Activated naive CD8-positive, alpha-beta T cell treated with anti-CD3 and anti-CD28 coated beads, Interleukin-2, amount 50 U/mL, for 16 hours (primary cell): ENCODE measurements around the gene ENO3.

Experiments used
- DNase-seq: peaks from one replicate; pipeline ENCODE4 v3.0.0-alpha.2; 2020; ENCODE audit warnings: low read depth, low spot score

The ENO3 gene

GRCh38 chr17:4936436-4936835 is 14.5 kb upstream of the ENO3 start:
- no peak for DNase-seq

DNA sequence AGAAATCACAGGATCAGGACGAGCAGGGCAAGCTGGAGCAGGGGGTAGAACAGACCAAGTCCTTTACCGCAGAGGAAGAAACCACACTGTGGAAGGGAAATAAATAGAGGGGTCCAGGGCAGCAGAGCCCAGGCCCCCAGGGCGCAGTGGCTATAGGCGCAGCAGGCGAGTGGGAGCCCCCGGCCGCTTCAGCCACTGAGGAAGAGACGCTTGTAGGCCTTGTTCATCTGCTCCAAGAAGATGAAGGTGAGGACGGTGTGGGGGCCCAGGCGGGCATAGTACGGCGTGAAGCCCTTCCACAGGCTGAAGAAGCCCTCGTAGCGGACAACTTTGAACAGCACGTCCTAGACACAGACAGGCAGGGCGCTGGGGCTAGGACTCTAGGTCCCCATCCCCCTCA is 13.4 kb upstream of the ENO3 start:
- no peak for DNase-seq

DNA sequence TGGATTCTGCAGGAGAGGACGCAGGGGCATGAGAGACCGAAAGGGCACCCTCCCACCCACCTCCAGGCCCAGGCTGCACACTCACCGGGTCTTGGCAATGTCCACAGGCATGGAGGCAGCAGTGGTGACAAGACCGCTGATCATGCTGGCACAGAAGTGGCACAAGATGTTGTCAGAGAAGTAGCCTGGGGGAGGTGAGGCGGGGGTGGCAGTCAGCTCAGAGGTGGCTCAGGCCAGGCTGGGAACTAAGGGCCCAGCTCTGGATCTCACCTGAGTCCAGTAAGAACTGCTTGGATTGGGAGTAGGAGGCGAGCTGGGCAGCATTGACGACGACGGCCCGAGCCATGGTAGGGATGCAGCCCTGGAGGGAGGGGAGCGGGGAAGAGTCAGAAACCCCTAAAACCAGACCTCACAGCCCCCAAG is 12.8 kb upstream of the ENO3 start:
- DNase-seq, result no peak

- no peak for DNase-seq
Observed at GRCh38 chr17:4938688-4939545, 12.0 kb upstream of the ENO3 start.

GRCh38 chr17:4939546-4939795 is 11.4 kb upstream of the ENO3 start:
- DNase-seq, result no peak

GRCh38 chr17:4939796-4940554 is 10.9 kb upstream of the ENO3 start, which contains the start of the genes RNF167 and SLC25A11:
Gene RNF167 (plus strand): TSS chr17:4940268. CDS start chr17:4940910, 642 bp downstream.
Gene SLC25A11 (minus strand): TSS chr17:4940046. CDS start chr17:4939910, 136 bp downstream.
- DNase-seq, result peak; percentile 94

DNA sequence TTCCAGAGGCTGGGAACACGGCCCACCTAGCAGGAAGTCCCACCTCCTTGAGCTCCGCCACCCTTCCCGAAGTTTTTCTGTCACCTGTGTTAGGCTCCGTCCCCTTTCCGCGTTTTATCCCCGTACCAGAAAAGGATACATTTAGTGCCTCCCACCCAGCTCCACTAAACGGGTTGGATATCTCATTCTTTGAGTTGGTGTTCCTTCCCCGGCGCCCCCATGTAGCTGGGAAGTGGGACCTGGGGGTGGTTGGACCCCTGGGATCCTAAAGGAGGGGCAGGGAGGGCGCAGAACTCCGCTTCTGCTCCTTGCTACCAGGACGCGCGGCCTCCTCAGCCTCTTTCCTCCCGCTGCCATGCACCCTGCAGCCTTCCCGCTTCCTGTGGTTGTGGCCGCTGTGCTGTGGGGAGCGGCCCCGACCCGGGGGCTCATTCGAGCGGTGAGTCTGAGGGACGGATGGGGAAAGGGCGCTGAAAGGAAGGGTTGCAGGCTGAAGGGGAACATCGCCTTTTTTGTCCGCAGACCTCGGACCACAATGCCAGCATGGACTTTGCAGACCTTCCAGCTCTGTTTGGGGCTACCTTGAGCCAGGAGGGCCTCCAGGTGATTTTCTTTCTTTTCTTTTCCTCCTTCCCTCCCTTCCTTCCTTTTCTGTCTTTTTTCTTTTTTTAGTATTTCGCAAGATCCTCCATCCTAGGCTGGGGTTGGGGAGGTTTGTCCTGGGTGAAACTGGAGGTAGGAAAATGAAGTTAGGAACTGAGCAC is 10.2 kb upstream of the ENO3 start:
- no peak for DNase-seq

DNA sequence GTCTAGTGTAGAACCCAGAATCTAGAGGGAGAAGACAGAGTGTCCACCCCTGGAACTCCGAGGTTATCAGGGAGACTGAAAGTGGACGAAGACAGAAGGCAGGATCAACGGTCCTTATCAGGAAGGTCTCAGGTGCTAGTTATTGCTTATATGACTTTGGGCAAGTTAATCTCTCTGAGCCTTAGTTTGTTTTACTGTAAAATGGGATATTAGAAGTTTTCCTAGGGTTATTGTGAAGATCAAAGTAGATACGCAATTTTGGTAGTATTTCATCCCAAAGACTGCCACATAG is 9.7 kb upstream of the ENO3 start:
- no peak for DNase-seq

DNA sequence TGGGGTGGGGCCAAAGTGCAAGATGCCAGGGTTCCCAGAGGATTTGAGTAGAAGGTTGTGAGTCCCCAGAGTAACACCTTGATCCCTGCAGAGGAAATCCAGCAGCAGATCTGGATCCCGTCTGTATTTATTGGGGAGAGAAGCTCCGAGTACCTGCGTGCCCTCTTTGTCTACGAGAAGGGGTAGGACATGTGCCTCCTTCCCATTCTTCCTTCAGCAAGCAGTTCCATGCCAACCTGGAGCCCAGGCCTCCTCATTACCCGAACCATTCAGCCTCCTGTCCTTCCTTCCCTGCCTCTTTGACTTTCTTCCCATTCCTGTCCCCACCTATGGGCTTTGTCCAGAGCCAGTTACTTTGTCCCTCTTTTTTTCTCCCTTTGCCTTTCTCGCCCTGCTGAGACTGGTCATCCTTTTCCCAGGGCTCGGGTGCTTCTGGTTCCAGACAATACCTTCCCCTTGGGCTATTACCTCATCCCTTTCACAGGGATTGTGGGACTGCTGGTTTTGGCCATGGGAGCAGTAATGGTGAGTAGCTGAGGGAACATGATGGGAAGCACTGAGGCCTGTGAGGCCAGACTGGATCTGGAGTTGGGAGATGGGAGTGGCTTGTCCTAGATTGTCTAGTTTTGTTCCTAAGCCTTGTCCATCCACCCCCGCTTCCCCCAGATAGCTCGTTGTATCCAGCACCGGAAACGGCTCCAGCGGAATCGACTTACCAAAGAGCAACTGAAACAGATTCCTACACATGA is 8.0 kb upstream of the ENO3 start:
- no peak for DNase-seq

DNA sequence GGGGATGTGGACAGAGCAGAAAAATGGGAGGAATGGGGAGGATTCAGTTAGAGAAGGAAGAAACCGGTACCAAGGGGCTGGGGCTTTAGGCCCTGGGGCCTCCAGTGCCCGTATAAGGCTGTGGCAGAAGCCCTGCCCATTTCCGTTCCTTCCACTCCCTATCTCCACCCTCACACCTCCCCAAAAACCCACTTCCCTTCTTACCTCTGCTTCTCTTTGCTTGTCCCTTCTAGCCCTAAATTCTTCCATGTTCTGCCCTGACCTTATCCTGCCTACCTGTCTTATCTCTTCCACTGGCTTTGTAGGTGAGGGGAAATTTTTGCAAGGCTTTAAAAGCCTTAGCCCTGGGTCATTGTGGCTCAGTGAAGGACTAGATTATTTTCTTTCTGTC is 6.8 kb upstream of the ENO3 start:
- DNase-seq, result no peak

- DNase-seq, result no peak
Observed at GRCh38 chr17:4944554-4945175, 6.3 kb upstream of the ENO3 start.

- peak; percentile 73 for DNase-seq
Observed at GRCh38 chr17:4945176-4945943, 5.6 kb upstream of the ENO3 start.

- DNase-seq, result no peak
Observed at GRCh38 chr17:4945944-4946280, 5.0 kb upstream of the ENO3 start.

DNA sequence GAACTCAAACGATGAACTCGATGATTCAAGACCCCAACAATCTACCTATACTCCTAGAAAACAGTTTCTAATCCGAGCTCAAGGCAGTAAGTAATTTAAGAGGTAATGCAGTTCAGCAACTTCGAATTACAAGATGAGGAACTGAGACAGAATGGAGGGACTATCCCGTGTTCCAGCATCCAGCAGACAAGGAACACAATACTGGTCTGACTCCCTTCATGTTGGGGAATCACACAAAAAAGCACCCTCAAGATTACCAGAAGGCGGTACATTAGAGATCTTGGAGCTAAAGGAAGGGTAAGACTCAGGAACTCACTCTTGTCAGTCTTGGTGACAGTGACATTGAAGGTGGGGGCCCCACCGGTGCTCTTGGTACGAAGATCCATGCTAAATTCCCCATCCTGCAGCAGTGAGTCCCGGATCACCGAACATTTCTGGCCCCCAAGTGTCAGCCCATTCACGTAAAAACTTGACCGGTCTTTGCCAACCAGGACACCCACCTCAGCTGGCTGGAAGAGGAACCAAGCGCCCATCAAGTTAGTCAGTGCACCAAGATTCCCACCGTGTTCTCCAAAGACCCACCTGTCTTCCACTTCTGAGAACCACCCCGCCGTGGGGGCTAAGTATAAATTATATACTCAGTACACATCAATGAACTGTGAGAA is 4.5 kb upstream of the ENO3 start:
- DNase-seq, result no peak

DNA sequence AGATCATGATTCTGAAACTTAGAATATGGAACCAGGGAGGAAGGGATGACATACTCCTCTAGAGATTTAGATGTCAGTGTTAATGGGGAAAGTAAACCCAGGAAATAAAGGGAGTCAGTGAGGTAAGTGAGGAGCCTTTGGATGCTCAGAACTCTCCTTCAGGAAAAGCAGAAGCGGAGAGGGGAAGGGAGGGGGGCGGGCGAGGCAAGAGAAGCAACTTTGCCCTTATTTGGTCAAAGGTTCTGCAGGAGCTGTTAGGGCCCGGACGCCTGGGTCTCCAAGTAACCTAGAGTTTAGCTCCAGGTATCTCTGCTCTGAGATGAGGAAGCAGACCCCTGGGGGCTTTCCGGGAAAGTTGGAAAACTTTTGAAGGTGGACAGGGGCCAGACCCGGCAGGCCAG is 3.9 kb upstream of the ENO3 start:
- DNase-seq, result no peak

- DNase-seq, result no peak
Observed at GRCh38 chr17:4947411-4948165, 3.3 kb upstream of the ENO3 start.

- peak; percentile 83 for DNase-seq
Observed at GRCh38 chr17:4948166-4948930, 2.6 kb upstream of the ENO3 start, which contains the start of gene PFN1. Gene PFN1 (minus strand): TSS chr17:4948530. CDS start chr17:4948394, 136 bp downstream.

- no peak for DNase-seq
Observed at GRCh38 chr17:4948931-4949320, 2.0 kb upstream of the ENO3 start.
